NCI-H1436 treated with DMSO at 0.1 percent for 48 hours (cell line): ENCODE measurements around the gene ZDHHC8.
"Not testable (repeated sequence)": the region's sequence is repeated elsewhere in the genome, so short reads cannot be mapped to it uniquely, and the experiment has no call there.

Source experiments
- DNase-seq: peaks from one replicate; lab custom pipeline; 2025; lab: John Stamatoyannopoulos, UW

Gene ZDHHC8

DNA sequence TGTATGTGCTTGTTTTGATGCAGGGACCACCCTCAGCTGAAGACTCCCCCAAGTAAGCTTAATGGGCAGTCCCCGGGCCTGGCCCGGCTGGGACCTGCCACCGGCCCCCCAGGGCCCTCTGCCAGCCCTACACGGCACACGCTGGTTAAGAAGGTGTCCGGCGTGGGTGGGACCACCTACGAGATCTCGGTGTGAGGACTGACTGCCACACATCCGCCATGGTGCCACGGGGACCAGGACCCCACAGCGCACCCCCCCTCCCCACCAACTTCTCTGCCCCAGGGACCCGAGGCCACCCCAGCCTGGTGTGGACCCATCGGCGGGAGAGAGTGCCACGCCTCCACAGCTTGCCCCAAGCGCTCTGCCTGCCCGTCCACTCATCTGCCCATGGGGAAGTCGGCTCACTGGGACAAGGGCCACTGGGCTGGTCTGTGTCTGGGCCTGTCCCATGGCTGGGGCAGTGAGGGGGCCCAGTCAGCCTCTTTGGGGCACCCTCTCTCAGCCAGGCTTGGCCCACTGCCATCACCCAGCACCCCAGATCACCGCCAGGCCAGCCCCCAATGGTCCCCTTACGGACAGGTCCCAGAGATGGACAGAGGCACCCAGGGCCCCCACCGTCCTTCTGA is 13.7 kb downstream of the ZDHHC8 start:
- no peak for DNase-seq

DNA sequence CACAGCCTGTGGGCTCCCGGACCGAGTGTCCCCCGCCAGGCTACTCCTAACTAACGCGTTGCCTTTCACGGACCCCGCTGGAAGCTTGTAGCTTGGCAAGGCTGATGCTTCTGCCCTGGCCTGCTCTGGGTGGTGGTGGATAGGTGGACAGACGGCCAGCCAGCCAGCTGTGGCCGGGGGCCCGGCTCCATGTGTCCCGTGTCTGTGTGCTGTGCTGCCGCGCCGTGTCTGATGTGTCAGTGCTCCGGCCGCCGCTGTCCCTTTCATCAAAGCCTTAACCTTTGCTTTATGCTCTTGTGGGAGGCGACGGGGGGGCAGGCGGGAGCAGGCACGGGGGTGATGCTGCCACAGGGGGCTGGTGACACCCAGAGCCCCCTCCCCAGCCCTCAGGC is 14.2 kb downstream of the ZDHHC8 start:
- no peak for DNase-seq

DNA sequence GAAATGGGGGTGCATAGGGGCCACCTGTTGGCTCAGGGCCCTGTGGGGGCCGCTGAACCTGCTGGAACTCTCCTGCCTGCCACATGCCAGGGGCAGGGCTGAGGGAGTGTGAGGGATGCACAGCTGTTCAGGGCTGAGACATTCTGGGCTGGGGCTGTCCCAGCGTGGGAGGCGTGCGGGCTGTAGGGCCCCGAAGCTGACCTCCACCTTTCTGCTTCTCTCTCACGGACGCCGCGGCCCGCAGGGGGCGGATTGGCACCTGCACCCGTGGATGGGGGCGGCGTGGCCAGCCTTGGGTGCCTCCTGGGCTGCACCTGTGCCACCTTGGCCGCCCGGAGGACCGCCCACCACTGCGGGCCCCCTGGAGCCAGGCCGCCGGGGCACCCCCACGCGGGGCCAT is 15.2 kb downstream of the ZDHHC8 start:
- DNase-seq = no peak

DNA sequence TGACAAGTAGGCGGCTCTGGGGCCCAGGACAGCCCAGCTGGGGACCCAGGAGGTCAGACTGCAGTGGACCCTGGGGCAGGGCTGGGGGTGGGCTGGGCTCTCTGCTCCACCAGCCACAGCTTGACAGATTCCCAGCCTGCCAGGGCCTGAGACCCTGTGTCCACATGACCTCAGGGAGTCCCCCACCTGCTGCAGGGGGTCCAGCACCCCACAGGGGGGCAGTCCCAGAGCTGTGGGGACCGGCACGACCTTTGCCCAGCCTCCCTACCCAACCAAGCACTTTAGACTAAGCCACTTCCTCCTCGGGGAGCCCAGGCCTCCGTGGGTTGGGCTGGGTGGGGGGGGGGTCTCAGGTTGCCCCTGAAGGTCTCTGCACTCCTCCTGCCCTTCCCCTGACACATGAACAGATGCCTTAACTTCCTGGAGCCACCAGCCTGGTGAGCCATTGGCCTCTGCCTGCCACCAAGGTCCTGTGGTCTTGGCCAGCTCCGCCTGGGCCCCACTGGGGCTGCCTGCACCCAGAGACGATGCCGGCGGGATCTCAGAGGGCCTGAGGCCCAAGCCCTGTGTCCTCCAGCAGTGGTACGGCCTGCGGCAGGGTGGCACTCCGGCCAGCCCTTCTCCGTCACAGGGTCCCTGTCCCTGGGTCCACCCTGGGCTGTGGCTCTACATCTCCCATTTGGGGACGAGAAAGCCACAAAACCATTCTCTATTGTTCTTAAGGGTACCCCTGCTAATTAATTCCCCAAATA is 15.8 kb downstream of the ZDHHC8 start:
- DNase-seq = no peak

DNA sequence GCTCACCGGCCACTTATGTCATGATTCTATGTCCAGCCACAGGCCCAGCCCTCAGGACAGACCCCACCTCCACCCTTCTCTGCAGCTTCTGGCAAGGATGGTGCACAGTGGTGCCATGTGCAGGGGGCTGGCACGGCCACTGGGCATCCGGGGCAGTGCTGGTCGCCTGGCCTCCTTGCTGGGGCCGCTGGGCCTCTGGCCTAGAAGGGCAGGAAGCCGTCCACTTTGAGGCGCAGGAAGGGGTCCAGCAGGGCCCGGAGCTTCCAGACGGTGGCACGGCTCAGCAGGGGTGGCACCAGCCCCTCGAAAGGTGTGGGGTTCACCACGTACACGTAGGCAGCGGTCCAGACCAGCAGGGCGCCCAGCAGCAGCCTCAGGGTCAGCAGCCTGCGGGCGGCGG is 16.8 kb downstream of the ZDHHC8 start:
- DNase-seq = no peak

DNA sequence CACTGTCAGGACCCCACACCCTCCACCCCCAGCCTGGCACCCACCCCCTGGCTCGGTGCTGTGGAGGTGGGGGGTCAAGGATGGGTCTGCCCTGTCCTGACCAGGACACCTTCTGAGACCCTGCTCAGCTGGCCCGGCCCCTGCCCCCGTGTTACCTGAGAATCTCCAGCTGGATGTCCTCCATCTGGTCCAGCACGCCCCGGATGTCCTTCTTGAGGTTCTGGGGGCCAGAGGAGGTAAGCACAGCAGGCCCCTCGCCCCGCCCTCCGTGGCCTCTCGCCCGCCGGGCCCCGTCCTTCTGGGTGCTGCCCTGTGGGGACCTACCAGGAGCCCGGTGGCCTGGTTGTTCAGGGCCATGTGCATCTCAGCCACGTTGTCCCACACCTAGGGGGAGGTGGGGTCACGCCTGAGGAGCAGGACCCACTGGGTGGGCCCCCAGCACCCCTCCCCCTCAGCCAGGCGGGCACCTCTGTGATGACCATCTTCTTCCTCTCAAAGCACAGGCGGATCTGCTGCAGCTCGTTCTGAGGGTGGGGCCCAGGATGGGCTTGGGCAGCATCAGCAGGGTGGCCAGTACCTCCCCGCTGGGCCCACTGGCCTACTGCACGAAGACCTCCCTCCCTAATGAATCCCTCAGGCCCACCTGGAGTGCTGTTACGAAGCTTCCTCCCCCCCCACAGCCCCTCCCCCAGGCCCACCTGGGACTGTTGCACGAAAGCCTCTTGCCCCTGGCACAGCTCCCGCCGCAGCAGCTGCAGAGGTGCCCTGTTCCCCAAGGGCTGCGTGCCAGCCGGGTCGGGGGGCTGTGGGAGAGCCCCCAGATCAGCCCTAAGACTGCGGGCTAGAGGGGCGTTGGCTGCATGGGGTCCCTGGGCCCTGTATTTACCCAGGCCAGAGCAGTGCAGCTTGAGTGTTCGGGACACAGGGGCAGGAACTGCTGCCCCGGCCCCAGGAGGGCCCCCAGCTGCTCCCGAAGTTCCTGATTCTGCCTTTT is 17.9 kb downstream of the ZDHHC8 start:
- DNase-seq = no peak

DNA sequence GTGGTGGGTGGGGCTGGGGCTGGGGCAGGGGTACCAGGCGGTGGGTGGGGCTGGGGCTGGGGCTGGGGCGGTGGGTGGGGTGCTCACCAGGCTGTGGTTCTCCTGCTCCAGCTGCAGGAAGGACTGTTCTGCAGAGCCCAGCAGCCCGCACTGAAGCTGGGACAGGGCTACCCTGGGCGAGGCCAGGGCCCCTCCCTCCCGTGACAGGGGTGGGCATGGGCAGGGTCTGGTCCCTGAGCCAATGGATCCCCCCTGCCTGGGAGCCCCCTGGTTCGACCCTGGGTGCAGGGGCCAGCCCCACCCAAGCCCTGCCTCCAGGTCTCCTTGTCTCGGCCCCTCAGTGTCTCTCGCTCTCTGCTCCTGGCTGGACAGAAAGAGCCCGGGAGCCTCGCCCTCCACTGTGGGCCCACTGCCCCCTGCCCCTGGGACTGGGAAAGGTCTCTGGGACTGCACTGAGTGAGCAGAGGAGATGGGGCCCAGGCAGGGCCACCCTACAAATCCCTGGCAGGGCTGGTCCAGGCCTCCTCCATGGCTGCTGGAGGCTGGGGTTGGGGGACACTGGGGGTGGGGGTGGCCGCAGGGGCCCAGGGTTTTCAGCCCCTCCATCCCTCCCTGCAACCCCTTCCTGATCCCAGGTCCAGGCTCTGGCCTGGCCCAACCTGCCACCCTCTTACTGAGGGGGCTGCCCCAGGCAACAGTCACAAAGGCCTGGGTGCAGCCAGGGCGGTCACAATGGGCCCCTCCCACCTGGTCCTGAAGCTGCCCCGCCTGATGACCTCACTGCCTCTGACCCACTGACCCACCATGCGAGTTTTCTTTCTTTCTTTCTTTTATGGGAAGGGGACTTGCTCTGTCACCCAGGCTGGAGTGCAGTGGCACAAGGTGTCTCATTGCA is 19.0 kb downstream of the ZDHHC8 start, which contains the start of gene CCDC188:
CCDC188 (minus strand) TSS at position 675 of the 895 bp plus-strand sequence; CDS start at position 606, 69 bp downstream.
- DNase-seq = no peak

DNA sequence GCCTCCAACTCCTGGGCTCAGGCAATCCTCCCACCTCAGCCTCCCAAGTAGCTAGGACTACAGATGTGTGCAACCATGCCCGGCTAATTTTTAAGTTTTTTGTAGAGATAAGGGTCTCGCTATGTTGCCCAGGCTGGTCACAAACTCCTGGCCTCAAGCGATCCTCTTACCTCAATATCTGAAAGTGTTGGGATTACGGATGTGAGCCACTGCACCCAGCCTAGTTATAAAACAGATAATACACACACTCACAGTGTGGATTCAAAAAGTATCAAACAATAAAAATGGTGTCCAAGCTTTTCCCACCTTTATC is 19.6 kb downstream of the ZDHHC8 start:
- no peak for DNase-seq

DNA sequence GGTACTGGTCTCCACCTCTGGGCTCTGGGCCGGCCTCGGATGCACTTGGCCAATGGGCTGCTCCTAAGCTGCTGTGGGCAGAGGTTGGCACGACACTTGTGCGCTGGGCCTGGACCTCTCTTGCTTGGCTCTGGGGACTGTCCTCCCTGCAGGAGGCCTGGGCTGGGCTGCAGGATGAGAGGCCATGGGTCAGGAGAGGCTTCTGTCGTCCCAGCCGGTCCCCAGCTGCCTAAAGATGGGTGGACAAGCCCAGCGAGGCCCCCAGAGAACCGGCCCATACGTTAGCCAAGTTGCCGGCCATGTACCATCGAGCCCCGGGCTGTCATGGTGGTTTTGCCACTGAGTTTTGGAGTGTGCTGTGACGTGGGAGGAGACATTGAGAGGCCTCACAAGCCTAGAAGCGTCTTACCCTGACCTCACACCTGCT is 20.9 kb downstream of the ZDHHC8 start:
- DNase-seq = no peak

DNA sequence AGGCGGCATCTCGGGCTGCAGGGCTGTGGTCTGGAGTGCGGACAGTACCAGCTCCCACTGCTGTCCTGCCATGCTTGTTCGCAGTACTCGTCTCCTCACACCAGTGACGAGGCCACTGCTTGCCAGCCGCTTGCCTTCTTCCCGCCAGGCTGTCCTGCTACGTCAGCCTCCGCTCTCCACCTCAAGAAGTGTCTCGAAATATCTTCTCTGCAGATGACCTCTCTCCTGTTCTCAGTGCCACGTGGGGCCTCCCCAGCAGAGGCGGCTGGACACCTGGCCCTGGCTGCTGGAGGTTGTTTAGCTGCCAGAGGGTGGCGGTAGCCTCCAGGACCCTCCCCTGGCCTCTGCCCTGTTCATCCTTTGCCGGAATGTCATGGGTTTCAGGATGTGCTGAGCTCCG is 22.3 kb downstream of the ZDHHC8 start:
- DNase-seq = no peak

DNA sequence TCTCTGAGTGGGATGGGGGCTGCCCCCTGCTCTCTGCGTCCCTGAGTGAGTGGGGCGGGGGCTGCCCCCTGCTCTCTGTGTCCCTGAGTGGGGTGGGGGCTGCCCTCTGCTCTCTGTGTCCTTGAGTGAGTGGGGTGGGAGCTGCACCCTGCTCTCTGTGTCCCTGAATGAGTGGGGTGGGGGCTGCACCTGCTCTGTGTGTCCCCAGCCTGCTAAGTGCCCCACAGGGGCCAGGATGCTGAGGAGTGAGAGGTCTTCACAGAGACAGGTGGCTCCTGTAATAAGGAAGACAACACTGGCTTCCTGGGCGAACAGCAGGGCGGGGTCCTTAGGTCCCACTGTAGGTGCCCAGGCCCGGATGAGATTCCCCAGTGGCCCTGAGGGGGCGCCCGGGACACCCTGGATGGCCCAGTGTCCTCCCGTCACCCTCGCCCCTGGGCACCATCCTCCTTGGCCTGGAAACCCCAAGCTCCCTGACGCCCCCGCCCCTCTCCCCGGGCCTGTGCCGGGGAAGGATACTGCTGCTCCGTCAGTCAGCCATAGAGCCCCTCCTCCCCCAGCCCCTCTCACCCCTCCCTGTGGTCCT is 23.1 kb downstream of the ZDHHC8 start:
- DNase-seq = no peak

DNA sequence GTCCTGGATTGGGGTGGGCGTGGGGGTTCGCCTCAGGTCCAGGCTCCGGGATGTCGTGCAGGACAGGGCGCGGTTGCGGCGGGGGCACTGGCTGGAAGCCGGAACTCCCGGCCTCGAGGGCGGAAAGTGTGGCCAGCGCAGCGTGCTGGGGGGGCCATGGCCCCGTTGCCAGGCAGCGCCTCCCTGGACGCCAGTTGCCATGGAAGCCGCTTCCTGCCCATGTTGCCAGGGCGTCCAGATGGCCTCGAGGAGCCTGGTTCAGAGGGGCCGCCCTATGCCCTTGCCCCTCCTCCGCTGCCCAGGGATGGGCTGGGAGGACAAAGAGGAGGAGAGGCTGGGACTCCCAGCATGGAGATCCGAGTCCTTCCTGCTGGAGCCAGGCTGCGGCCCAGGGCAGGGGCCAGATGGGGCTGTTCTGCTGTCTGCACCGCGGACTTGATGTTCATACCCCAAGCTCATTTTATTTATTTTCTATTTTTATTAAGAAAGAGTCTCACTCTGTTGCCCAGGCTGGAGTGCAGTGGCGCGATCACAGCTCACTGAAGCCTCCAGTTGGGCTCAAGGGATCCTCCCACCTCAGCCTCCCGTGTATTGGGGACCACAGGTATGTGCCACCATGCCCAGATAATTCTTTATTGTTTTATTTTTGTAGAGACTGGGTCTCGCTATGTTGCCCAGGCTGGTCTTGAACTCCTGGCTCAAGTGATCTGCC is 23.9 kb downstream of the ZDHHC8 start:
- peak; percentile 44 for DNase-seq

DNA sequence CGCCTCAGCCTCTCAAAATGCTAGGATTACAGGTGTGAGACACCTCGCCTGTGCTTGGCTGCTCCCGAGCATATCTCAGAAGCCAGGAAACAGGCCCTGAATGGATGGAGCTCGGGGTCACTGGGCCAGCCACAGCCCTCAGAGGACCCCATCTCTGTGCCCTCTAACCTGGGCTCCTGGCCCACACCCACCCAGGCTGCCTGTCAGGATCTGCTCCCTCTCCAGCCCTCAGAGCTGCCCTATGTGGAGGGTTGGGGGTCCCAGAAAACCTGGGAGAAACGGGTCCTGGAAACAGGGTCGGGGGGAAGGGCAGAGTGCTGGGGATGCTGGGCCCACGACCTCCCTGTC is 24.4 kb downstream of the ZDHHC8 start:
- DNase-seq = no peak

DNA sequence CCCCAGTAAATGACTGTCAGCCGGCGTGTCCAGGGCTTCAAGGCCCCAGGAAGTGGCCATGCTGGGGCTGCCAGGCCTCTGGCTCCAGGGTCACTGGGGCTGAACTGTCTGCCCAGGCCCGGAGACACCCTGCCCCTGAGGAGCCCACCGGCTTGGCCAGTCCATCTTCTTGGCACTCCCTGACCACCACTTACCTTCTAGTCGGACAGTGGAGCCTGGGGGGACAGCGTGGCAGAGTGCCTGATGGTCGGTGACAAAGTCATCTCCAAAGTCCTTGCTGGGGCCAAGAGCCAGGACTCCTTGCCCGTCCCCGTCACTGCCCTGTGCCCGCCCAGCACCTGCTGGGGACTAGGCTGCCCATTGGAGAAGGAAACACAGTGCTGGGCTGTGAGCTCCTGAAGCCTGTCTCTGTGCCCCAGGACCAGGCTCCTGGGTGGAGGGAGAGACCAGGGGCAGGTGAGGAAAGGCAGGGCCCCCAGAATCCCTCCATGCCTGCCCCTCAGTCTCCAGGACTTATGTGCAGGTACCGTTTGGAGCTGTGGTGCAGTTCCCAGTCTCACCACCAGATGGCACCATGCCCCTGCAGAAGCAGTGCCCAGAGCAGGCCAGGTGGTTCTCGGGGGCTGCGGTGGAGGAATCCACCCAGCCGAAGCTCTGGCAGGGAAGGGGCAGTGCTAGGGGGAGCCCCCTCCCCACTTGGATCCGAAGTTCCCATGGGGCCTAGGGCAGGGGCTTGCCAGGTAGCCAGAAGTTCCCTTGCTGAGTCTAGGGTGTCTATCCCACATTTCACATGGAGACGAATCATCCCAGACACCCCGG is 25.2 kb downstream of the ZDHHC8 start:
- no peak for DNase-seq

DNA sequence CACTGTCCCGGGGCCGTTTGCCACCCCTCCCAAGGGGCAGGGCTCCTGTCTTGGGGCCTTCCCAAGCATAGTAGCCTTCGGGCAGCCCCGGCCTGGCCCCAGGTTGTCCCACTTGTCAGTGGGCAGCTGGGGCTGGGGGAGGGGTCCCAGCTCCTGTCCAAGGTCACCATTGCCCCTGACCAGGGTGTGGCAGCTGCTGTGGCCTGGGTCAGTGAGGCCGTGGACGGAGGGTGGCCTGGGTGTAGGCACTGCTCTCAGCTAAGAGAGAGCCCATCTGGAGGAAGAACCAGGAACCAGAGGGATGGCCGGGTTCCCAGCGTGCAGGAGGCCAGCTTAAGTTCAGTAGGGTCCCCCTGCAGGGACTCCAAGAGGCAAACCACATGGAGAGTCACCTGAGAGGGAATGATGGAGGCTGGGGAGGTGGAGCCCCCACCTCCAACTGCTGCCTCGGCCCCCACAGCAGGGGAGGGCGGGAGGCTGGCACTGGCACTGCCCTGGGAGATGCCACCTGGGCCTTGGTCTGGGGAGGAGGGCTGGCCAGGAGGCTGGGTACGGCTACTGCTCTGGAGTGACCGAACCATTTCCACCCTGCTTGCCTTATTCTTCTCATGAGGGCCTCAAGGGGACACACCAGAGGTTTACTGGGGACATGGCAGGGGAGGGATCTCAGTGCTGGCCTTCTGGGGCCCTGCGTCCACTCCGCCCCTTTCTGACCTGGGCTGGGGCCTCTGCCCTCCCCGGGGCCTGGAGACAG is 26.0 kb downstream of the ZDHHC8 start:
- DNase-seq = no peak

DNA sequence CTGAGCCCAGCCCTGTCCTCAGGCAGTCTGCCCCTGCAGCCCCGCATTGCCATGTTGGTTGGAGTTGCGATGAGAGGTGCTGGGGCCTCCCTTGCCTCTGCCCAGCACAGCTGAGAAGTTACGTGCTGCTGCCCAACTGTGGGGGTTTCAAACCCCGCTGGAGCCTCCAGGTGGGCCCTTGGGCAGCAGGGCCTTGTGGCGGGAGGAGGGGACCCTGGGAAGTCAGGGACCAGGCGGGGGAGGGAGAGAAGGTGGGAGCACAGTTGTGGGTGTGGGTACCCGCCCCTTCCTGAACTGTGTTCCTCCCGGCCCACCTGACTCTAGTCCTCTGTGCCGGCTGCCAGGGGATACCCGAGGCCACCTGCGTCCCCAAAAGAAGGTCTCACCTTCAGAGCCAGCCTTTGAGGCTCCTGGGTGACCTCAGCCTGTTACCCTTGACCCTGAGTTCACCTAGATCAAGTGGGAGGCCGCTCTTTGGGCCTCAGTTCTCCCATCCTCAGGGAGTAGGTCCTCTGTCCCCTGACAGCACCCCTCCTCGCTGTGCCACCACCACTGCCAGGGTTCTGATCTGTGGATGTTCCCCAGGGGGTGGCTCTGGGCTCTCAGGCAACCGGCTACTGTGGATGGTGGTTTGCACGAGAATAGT is 26.9 kb downstream of the ZDHHC8 start:
- DNase-seq = no peak

DNA sequence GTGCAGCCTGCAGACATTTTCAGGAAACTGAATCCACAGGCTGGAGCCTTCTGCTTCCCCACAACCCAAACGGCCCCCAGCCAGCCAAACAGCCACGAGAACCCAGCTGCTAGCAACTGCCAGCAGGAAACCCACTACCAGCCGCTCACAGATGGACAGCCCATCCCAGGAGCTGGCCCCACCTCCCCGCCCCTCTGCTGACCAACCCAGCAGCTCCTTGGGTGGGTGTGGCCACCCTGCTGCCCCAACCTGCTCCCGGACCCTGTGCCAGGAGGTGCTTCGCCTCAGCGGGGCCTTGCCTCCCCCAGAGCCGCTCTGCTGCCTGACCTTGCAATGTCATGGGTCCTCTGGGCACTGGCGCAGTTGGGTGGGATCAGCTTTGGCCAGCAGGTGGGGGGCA is 27.5 kb downstream of the ZDHHC8 start:
- DNase-seq = no peak

DNA sequence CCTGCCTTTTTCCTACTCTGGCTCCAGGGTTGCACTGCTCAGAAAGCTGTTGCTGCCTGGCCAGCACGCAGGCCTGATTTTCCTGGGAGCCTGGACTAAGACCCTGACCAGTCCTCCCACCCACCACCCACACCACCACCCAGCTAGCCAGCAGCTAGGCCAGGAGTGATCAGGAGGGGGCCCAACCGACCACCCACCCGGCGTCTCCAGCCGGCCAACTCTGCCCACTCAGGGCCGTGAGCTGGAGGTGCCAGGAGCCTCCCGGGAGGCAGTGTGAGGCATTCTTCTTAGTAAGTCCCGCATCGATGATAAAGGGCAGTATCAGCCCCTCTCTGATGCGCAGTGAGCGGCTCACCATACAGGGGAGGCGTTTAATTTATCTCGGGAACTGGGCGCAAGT is 27.9 kb downstream of the ZDHHC8 start:
- DNase-seq = not testable (repeated sequence)

DNA sequence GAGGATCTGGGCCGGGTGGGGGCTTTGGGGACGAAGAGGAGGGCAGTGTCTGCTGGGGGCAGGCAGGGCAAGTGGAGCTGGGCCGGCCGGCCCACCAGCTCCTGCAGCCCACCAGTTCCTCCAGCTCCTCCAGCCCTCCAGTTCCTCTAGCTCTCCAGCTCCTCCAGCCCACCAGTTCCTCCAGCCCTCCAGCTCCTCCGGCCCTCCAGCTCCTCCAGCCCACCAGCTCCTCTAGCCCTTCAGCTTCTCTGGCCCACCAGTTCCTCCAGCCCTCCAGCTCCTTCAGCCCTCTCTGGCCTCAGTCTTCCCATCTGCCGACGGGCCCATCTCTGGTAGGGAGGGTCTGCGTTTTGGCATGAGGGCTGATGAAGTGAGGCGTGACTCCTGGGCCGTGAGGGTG is 28.4 kb downstream of the ZDHHC8 start:
- DNase-seq = no peak
